ENCODE data around the gene EML1. TPM values are rescaled to one million over a fixed set of nuclear protein-coding genes. Genes with fewer than 3 reads are reported as not detected.

The EML1 gene
- total and polyA plus RNA-seq, 2 of the 13 experiments (the other 11 are each of a cell fraction or from before 2014, with no cell fraction given) = 0.59 to 1.7 TPM

DNA sequence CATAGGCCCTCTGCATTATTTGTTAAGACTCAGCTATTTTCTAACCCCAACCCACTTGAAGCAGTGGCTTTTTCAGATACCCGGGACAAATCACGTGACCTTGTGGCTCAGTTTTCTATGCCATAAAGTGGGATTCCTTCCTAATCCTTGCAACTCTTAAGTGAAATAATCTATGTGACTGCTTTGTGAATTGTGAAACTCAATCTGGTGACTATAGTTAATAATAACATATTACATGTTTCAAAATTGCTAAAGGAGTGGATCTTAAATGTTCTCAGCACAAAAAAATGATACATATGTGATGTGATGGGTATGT lies 17.3 kb downstream of the EML1 start (continued):
- TF ChIP-seq ZNF652 (CRISPR knock-in tag; IDR thresholded peaks at IDR 0.05; ENCODE audit: borderline replicate concordance, low read depth) (no peak), POLR2AphosphoS2 (IDR thresholded peaks at IDR 0.05; ENCODE audit: low read depth, low read length) (no peak), KDM6A (CRISPR knock-in tag; IDR thresholded peaks at IDR 0.05; ENCODE audit: low read depth) (no peak), CHD2 (IDR thresholded peaks at IDR 0.05; ENCODE audit: low read depth, low read length) (no peak), MED1 (CRISPR knock-in tag; IDR thresholded peaks at IDR 0.05) (no peak)
- TF ChIP-seq, protein P1, sequence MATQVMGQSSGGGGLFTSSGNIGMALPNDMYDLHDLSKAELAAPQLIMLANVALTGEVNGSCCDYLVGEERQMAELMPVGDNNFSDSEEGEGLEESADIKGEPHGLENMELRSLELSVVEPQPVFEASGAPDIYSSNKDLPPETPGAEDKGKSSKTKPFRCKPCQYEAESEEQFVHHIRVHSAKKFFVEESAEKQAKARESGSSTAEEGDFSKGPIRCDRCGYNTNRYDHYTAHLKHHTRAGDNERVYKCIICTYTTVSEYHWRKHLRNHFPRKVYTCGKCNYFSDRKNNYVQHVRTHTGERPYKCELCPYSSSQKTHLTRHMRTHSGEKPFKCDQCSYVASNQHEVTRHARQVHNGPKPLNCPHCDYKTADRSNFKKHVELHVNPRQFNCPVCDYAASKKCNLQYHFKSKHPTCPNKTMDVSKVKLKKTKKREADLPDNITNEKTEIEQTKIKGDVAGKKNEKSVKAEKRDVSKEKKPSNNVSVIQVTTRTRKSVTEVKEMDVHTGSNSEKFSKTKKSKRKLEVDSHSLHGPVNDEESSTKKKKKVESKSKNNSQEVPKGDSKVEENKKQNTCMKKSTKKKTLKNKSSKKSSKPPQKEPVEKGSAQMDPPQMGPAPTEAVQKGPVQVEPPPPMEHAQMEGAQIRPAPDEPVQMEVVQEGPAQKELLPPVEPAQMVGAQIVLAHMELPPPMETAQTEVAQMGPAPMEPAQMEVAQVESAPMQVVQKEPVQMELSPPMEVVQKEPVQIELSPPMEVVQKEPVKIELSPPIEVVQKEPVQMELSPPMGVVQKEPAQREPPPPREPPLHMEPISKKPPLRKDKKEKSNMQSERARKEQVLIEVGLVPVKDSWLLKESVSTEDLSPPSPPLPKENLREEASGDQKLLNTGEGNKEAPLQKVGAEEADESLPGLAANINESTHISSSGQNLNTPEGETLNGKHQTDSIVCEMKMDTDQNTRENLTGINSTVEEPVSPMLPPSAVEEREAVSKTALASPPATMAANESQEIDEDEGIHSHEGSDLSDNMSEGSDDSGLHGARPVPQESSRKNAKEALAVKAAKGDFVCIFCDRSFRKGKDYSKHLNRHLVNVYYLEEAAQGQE (IDR thresholded peaks at IDR 0.05; ENCODE audit: borderline replicate concordance in 1 of 2, low read depth in 1 of 2, low read length in 2 of 2) = no peak
- TF ChIP-seq, protein P2, sequence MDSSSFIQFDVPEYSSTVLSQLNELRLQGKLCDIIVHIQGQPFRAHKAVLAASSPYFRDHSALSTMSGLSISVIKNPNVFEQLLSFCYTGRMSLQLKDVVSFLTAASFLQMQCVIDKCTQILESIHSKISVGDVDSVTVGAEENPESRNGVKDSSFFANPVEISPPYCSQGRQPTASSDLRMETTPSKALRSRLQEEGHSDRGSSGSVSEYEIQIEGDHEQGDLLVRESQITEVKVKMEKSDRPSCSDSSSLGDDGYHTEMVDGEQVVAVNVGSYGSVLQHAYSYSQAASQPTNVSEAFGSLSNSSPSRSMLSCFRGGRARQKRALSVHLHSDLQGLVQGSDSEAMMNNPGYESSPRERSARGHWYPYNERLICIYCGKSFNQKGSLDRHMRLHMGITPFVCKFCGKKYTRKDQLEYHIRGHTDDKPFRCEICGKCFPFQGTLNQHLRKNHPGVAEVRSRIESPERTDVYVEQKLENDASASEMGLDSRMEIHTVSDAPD (CRISPR knock-in tag; IDR thresholded peaks at IDR 0.05) = no peak

DNA sequence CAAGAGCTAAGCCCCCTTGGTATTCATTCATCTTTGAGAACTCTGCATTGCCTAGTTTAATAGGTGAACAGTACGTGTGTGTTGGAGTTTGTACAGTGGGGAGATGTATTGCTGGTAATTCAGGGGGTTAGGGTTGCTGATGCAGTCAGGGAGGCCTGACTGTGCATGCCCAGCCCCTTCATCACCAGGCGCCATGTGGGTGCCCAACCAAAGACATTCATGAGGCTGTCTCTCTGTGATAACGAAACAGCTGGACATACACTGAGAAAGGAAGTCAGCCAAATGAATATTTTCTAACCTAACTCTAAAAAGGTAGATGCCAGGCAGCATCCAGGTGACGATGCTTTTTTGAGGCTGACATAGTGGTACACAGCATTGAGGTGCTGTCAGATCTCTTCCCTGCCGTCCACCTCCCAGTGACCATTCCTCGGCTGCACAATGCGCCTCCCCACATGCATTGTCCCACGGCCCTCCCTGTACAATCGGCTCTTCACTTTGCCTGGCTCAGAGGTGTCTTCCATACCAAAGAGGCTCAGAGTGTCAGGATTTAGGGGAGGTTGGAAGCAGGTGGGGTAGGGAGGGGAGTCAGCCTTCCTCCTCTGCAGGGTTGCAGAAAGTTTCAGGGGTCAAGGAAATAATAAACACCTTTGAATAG lies 19.0 kb downstream of the EML1 start:
- DNase-seq (ENCODE audit: low spot score) (no peak), FAIRE-seq (no peak), ATAC-seq (no peak)
- Histone ChIP-seq H3K27me3 (ENCODE audit: control insufficient read depth in 1 of 2, insufficient read depth in 2 of 2, low read length in 2 of 2) (no peaks in the 10 kb centered on the region), H3K36me3 (replicated peaks in 1 of 2; ENCODE audit: control insufficient read depth in 1 of 2, insufficient read depth in 2 of 2, low read length in 2 of 2) (no peaks in the 10 kb centered on the region), H3K9ac (ENCODE audit: insufficient read depth, low read depth, low read length) (no peak overlapping the region), H4K20me1 (ENCODE audit: insufficient read depth, low read length) (no peaks in the 10 kb centered on the region), H2AFZ (ENCODE audit: low read length) (no peak overlapping the region), H3K9me3 (ENCODE audit: low read length) (no peaks in the 10 kb centered on the region), H3K4me3 (replicated peaks in 1 of 3; ENCODE audit: insufficient read depth in 1 of 3, low read depth in 2 of 3, low read length in 3 of 3) (no peak overlapping the region), H3K27ac (ENCODE audit: extremely low read length, insufficient read depth, low read length) (no peak overlapping the region), H3K4me2 (ENCODE audit: low read depth, low read length) (no peak overlapping the region), H3K79me2 (ENCODE audit: insufficient read depth, low read length) (no peaks in the 10 kb centered on the region), H3K4me1 (ENCODE audit: insufficient read depth, low read length) (peaks cover 9% of the 10 kb centered on the region; the same call in 1 of the 2 replicates)
- ChIA-PET CTCF (ENCODE audit: low intra/inter-chr PET ratio, low total read pairs) (no interaction called here), POLR2A (no interaction called here)
- WGBS (ENCODE audit: low lambda C conversion rate) = 75% methylated on average over 9 of the region's 9 CpGs
- in situ Hi-C loops (cut with HindIII; ENCODE audit: extremely low pct_ligation_motif_present, low pct_unique_long_range_greater_than_20kb) (no loop called here), intact Hi-C loops (cut with micrococcal nuclease; ENCODE audit: unreplicated experiment) (no loop called here)
- TF ChIP-seq WIZ (CRISPR knock-in tag; IDR thresholded peaks at IDR 0.05) (no peak), ZNF280B (CRISPR knock-in tag; IDR thresholded peaks at IDR 0.05; ENCODE audit: borderline replicate concordance) (no peak)
- BruUV-seq (replicated peaks) = no TSS peak
